Measurements from ENCODE around the gene SAMD4B. TPM values are rescaled to one million over a fixed set of nuclear protein-coding genes. Genes with fewer than 3 reads are reported as not detected.

Gene SAMD4B
- total and polyA plus RNA-seq, 10 of the 15 experiments (the other 5 are each of a cell fraction or from before 2014, with no cell fraction given) = 2.4 to 43.3 (median 23.9) TPM

DNA sequence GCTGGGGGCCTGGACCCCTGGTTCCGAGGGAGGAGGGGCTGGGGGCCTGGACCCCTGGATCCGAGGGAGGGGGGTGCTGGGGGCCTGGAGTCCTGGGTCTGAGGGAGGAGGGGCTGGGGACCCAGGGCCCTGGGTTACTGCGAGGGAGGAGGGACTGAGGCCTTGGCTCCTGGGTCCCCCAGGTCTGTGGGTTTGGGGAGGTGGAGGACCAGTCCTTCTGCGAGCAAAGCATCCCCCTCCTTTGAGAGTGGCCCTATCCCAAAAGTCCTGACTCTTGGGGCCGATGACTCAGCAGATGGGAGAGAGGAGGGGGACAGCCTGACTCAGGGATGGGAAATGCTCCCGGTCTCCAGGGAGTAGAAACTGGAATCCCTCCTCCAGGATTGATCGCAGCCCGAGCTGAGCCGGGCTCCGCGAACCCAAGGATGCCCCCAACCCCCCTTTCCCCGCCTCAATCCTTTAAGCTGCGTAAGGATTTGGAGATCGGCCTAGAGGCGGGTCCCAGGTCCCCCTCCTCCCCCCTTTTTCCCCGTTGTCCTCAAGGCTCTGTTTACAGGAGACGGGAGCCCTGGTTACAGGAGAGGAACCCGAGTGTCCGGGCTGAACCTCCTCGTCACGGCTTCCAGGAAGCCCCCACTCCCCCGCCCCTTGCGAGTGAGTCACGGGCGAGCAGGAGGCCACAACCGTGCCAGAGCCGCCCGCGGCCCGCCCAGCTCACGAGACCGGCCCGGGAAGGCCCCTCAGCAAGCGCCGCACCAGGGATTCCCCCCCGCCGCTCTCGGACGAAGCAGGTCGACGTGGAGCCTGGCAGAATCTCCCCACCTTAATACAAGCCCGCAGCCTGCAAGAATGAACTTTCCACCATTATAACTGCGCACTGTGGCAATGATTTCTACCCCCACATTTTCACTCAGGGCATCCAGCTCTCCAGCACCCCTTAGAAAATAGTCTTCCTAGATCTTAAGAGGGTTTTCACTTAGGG, 61.4 kb downstream of the SAMD4B start (continued):
- TF ChIP-seq BCL3 (IDR thresholded peaks at IDR 0.05; ENCODE audit: borderline replicate concordance, insufficient read depth, low read depth, low read length, poor library complexity, severe bottlenecking) (peak; percentile 85), NBN (IDR thresholded peaks at IDR 0.05) (peak; percentile 77), SPI1 (IDR thresholded peaks at IDR 0.05; ENCODE audit: borderline replicate concordance, insufficient read depth, low read depth, low read length) (peak; percentile 26; the same call in 1 of the 2 replicates), ZNF687 (IDR thresholded peaks at IDR 0.05) (0 out of 2 replicates have a peak, but pooled peaks have one; percentile 56), EGR1 (IDR thresholded peaks at IDR 0.05; ENCODE audit: borderline replicate concordance in 1 of 2, low read depth in 2 of 2, low read length in 2 of 2) (peak; percentile 16 to 67), TAF1 (IDR thresholded peaks at IDR 0.05; ENCODE audit: borderline replicate concordance, low read depth, low read length) (0 out of 2 replicates have a peak, but pooled peaks have one; percentile 46), ZNF592 (IDR thresholded peaks at IDR 0.05) (peak; percentile 87; the same call in 1 of the 2 replicates), RB1 (IDR thresholded peaks at IDR 0.05; ENCODE audit: borderline replicate concordance) (0 out of 2 replicates have a peak, but pooled peaks have one; percentile 40)
- TF ChIP-seq, protein P1, sequence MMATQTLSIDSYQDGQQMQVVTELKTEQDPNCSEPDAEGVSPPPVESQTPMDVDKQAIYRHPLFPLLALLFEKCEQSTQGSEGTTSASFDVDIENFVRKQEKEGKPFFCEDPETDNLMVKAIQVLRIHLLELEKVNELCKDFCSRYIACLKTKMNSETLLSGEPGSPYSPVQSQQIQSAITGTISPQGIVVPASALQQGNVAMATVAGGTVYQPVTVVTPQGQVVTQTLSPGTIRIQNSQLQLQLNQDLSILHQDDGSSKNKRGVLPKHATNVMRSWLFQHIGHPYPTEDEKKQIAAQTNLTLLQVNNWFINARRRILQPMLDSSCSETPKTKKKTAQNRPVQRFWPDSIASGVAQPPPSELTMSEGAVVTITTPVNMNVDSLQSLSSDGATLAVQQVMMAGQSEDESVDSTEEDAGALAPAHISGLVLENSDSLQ (IDR thresholded peaks at IDR 0.05) = no peak
- TF ChIP-seq, protein P2, sequence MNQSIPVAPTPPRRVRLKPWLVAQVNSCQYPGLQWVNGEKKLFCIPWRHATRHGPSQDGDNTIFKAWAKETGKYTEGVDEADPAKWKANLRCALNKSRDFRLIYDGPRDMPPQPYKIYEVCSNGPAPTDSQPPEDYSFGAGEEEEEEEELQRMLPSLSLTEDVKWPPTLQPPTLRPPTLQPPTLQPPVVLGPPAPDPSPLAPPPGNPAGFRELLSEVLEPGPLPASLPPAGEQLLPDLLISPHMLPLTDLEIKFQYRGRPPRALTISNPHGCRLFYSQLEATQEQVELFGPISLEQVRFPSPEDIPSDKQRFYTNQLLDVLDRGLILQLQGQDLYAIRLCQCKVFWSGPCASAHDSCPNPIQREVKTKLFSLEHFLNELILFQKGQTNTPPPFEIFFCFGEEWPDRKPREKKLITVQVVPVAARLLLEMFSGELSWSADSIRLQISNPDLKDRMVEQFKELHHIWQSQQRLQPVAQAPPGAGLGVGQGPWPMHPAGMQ (IDR thresholded peaks at IDR 0.05; ENCODE audit: borderline replicate concordance) = no peak
